ENCODE results near the gene INTS14. TPM values are rescaled to one million over a fixed set of nuclear protein-coding genes. Genes with fewer than 3 reads are reported as not detected.
"Not testable (repeated sequence)": the region's sequence is repeated elsewhere in the genome, so short reads cannot be mapped to it uniquely, and the experiment has no call there.

Gene INTS14
- polyA plus RNA-seq, 1 donor: 58.6 TPM

DNA sequence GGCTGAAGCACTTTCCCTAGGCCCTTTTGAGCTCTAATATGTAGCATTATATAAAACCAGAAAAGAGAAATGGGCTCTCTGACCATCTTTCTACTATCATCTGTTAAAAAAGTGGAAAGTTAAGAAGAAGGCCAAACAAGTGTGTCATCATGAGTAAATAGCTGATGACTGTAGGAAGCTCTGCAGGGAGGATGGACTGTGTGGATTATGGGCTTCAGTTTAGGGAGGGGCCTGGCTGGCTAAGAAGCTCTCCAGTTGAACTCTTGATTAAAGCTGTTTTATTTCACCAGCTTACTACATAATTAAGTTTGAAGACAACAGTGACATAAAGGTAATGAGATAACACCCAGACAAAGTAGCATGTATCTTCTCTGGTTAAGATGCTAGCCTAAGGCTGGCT lies 30.6 kb downstream of the INTS14 start:
- no peak for DNase-seq

DNA sequence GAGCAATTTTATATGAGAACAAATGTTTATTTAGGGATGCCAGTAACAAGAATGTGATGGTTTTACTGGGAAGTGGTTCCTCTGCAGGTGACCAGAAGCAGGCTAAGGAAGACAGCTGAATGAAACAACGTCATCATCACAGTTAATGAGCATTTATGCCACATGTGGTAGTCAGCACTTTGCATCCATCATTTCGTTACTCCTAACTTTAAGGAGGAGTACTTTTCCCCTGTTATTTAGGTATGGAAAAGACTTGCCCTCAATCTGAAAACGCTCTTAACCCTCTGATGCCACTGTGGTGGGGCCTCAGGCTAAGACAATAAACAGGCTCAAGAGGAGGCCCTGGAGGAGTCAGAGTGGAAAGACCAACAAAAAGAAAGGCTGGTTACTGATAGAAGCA lies 31.2 kb downstream of the INTS14 start:
- DNase-seq: no peak

DNA sequence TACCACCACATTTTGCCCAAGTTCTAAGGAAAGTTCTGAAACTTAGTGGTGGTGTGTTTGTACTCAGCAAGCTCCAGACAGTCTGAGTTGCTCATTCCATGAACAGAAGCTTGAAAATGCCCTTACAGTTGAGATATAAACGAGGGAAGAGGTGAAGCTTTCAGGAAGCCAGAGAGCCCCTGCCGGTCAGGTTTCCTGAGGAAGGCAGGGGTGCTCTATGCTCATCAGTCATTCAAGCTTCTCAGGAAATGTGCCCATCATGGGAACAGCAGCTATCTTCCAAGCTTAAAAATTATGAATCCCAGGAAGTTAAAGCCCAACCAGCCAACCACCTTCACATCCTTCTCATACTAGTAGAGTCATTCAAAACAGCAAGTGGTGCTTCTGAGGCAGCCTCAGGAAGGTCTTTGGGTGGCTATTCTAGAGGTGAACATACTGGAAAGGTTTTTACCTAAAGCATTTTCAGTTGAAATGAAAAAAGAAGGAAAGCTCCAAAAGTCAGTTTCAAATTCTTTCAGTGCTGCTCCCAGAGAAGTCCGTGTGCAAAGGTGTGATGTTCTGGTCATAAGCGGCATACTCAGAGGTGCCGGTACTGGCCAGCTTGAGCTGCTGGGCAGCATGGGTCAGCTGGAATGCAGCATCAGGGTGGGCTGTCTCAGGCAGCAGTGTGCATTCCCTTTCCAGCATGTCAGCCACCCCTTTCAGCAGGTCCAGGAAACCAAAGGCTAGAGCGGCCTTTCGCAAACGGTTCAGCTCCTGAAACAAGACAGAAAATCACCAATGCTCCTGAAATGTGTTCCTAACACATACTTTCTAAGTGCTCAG lies 31.8 kb downstream of the INTS14 start:
- no peak for DNase-seq

DNA sequence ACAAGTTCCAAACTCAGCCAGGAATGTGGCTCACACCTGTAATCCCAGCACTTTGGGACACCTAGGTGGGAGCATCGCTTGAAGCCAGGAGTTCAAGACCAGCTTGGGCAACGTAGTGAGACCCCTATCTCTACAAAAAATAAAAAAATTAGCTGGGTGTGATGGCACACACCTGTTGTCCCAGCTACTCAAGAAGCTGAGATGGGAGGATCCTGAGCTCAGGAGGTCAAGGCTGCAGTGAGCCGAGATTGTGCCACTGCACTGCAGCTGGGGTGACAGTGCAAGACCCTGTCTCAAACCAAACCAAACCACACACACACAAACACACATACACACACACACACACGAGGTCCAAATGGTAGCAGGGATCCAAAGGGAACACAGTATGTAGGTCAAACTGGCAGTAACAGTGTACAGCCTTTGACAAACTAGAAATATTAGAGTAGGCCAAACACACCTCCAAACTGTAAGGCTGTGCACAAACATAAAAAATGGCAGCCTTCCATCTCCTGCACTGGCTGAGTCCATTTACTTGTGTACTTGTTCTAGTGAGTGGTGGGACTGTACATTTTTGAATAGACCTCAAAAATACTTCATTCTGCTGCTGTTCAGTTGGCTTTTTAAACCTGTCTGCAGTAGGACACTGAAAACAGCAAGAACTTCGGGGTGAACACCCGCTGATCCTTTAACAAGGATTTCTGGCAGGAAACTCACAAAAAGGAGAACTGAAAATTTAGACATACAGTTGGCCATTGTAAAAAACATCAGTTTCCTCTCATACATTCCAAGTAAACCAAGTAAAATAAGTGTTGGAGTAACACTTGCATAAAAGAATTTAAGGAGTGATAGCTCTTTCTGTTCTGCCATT lies 33.6 kb downstream of the INTS14 start:
- no peak for DNase-seq

DNA sequence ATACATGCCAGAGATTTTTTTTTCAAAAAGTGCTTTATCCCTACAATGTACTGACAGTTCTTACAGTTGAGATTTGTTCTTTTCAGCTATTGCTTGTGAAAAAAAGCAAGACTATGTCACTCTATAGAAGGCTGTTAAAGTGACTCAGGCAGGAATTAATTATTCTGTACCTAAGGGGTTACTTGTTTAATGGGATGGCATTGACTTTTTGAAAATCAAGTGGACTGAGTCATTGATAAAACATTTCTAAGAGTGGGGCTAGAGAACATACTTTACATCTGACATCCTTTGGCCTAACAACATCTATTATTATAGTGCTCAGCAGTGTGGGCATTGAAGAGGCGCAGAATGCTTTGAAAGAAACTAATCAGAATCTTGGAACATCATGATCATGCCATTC lies 34.3 kb downstream of the INTS14 start:
- DNase-seq: no peak

DNA sequence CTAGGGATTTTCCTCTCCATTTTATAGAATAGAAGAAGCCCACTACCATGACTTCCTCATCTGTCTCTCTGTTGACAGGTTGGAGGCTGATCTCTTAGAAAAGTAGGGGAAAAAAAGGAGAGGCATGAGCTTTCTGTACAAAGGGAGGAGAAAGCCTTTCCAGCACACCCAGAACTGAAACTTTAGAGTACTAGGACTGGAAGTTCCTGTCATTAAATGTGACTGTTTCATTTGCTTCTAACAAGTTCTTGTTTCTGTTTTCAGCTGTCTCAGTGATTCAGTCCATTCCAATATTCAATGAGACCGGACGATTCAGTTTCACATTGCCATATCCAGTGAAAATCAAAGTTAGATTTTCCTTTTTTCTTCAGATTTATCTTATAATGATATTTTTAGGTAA lies 39.0 kb downstream of the INTS14 start:
- no peak for DNase-seq

DNA sequence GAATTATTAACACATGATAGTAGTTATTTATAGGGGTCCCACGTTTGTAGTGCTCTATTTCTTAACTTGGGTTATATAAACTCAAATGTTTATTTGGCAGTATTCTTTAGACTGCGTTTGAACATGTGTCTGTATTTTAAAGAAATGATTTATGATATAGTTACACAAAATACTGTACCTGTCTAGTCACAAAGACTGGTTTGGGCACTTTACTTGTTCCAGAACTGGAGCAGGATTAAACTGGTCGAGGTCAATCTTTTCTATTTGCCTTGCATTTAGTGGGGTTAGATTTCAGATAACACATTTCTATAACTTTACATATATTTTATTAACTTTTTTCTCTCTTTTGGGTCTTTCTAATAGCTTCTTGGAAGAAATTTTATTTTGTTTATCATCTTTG lies 41.2 kb downstream of the INTS14 start:
- DNase-seq: no peak

DNA sequence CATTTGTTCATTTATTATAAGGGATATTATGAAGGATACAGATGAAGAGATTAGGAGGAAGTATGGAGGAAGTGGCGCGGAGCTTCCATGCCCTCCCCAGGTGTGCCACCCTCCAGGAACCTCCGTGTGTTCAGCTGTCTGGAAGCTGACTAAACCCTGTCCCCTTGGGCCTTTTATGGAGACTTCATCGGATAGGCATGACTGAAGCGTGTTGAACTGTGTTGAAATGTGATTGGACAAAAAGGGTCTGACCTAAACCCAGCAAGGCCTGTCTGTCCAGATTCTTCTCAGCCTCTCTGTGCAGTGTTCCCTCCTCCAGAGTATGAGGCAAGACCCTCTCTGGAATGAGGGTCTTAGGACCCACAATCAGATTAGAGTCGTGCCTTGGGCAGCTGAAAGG lies 49.0 kb downstream of the INTS14 start:
- peak; percentile 27 for DNase-seq

DNA sequence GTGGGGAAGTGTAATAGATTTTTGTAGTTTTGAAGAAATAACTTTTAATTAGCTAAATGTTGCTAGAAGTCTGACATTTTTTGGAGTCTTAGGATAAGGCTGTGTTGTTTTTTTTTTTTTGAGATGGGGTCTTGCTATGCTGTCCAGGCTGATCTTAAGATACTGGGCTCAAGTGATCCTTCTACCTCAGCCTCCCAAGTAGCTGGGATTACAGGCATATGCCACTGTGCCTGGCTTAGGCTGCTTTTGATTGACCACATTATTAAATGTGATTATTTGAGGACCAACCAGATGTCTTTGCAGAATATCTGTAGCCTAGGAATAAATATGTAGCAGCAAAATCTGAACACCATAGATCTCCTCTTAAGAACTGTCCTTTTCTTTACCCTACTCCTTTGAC lies 51.0 kb downstream of the INTS14 start:
- DNase-seq: no peak

DNA sequence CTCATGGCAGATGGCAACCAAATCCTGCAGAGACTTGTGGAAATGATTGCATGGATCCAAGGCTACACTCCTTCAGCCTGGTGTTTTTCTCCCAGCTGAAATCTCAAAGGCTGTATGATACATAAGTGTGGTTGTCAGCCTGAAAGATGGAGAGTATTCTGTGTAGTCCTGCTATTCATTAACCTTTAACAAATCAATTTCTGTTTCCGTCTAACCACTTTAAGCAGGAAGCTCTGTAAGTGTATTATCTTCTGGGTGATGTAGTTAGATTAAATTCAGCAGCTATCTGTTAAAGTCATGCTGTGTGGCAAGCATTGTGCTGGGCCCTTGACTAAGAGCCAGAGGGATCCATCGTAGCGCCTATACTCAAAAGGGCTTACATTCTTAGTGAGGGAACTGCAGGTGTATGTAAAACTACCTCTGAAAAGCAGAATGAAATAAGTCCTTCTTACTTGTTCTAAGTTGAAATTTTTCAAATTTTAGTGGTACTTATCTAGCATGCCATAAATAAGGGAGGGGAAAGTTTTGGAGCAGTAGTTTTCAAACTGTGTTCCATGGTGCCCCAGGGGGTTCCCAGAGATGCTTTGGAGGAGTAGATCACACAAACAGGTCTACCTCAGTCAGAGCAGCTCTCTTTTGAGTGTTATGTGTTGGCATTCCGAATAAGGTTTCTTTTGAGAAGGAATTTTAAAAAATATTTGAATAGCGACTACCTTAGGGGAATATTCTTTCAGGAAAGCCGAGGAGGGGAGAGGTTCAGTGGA lies 51.8 kb downstream of the INTS14 start:
- DNase-seq: no peak

DNA sequence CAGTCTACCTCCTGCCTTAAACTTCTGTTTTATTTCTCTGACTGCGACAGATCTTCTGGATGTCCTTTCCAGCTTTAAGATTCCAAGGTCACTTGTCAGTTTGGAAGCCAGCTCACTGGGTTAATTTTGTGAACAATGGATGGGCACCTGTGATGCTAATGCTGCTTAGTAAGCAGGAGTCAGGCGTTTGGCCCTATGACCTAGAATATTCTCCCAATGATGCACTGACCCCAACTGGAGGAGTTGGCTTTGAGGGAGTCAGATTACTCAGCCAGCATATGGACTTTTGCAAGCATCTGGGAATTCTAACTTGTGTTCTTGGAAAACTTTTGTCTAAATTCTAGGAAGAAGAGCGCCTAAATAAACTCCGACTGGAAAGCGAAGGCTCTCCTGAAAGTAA lies 52.6 kb downstream of the INTS14 start:
- DNase-seq: no peak

DNA sequence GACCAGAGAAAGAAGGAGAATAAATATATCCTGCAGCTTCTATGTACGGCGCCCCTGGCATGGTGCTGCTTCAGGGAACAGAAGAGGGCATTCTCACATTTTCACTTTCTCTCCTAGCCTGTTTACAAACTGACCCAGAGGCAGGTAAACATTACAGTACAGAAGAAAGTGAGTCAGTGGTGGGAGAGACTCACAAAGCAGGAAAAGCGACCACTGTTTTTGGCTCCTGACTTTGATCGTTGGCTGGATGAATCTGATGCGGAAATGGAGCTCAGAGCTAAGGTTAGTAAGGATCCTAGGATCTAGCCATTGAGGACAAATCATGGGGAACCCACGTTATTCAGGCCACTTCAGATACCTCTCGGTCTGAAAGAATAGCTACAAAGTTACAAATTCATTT lies 54.3 kb downstream of the INTS14 start:
- DNase-seq: no peak

DNA sequence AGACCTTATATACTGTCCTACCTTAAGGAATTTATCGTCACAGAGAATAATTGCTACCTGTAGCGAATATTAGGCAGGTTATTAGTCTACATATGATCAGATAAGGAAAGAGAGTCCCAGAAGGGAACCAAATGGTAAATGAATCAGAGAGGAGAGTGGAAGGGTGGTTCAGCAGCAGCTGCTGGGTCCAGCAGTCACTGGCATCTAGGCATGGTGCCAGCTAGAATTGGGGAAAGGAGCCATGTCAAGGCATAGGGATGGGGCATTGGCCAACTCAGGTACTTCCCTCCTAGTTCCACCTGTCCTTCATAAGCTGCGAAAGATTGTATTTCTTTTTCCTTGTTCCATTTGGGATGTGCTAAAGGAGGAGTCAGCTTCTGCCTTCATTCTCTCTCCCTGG lies 57.2 kb downstream of the INTS14 start:
- no peak for DNase-seq

DNA sequence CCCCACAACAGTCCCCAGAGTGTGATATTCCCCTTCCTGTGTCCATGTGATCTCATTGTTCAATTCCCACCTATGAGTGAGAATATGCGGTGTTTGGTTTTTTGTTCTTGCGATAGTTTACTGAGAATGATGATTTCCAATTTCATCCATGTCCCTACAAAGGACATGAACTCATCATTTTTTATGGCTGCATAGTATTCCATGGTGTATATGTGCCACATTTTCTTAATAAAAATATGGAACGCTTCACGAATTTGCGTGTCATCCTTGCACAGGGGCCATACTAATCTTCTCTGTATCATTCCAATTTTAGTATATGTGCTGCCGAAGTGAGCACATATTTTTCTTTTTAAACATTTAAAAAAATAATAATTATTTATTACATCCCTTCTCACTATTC lies 58.1 kb downstream of the INTS14 start:
- DNase-seq: not testable (repeated sequence)

DNA sequence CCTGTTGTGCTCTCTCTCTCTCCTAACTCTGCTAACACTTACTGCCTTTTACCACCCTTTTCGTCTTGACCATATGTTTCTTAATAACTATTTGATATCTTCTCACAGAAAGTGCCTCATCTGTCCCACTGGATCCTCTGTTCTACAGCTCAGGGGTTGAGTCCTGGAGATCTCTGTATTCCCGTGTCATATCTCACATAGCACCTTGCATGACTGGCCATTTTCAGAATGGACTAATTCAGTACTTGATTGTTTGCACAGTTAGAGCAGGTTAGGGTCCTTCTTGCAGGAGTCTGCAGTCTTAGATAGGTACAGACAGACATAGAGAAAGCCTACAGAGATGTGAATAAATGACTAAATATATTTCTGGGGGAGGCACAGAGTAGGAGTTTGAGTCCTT lies 59.7 kb downstream of the INTS14 start:
- no peak for DNase-seq

DNA sequence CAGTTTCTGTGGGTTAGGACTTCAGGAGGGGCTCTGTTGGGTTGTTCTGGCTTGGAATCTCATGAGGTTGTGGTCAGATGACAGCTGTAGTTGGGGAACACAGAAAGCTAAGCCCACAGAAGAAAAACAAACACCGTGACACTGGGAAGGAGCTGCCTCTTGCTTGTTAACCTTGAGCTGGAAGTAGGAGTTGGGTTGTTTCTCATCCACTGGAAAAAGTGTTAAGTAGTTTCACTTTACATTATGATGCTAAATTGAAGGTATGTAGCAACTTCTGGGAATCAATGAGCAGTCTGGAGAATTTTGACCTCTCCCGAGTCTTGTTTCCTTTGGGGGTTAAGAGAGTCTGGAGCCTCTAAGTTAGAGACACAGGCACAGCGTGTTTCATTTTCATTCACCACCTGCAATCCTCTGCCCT lies 60.2 kb downstream of the INTS14 start:
- no peak for DNase-seq

DNA sequence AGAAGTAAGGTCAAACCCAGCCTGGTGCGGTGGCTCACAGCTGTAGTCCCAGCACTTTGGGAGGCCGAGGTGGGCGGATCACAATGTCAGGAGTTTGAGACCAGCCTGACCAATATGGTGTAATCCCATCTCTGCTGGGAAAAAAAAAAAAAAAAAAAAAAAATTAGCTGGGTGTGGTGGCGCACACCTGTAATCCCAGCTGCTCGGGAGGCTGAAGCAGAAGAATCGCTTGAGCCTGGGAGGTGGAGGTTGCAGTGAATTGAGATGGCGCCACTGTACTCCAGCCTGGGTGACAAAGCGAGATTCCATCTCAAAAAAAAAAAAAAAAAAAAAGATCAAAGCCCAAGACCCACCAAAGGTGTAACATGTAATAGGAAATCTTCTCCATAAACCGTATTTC lies 61.6 kb downstream of the INTS14 start:
- not testable (repeated sequence) for DNase-seq

DNA sequence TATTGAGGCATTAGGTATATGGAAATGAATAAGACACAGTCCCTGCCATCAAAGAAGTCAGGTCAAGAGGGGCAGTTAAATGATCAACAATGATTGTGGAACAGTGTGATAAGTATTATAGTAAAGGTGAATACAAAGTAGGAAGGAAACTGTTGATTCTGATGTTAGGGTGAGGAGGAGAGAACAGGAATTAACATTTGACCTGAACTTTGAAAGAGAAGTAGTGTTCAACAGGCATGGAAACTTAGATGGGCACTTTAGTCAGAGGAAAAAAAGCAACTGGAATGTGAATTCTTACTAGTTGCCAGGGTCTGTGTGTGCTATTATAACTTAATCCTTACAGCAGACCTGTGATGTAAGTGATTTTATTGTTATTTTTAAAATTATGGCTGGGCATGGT lies 63.1 kb downstream of the INTS14 start:
- no peak for DNase-seq

DNA sequence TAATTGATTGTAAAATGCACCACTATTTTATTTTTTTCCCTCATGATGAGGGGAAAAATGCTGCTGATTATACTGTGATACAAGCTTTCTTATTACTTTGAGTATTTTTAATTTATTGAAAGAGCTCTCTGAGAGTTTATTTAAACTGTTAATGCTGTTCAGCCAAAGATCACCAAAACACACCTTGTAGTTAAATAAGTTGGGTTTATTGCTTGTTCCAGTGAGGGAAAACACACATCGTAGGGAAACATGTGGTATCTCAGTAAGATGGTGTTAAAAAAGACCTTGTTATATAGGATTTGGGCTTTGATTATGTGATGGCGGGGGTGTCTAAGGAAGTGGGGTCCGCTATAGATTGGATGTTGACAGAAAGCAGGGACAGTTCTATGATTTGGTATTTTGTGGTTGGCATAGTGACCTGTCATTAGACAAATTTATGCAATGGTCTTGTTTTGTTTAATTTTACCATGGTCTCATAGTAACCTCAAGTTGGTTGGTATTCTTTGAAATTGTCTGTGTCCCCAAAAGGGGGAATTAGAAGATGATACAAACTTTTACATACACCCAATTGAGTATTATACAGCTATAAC lies 69.6 kb downstream of the INTS14 start:
- DNase-seq: no peak

DNA sequence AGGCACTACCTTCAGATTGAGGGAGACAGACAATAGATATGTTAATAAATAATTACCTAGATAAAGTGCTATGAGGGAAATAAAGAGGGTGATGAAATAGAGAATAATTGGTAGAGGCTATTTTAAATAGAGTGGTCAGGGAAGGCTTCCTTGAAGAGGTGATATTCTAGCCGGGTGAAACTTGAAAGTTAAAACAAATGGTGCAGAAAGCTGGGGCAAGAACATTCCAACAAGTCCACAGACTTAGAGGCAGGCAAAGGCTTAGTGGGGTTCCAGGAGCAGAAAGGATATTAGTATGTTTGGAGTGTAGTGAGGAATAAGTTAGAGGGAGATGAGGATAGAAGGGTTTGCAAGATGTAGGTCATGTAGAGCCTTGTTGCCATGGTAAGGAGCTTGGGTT lies 70.6 kb downstream of the INTS14 start:
- no peak for DNase-seq

DNA sequence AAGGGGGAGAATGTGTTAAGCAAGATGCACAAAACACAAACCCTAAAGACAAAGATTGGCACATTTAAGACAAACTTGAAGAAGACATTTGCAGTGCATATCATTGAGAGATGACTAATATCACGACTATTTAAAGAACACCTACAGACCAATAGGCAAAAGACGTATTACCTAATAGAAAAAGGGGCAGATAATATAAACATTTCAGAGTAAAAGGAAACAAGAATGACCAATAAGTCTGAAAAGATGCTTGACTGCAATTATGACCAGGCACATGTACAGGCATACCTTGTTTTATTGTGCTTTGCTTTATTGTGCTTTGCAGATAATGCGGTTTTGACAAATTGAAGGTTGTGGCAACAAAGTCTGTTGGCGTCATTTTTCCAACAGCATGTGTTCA lies 75.7 kb downstream of the INTS14 start:
- DNase-seq: no peak

DNA sequence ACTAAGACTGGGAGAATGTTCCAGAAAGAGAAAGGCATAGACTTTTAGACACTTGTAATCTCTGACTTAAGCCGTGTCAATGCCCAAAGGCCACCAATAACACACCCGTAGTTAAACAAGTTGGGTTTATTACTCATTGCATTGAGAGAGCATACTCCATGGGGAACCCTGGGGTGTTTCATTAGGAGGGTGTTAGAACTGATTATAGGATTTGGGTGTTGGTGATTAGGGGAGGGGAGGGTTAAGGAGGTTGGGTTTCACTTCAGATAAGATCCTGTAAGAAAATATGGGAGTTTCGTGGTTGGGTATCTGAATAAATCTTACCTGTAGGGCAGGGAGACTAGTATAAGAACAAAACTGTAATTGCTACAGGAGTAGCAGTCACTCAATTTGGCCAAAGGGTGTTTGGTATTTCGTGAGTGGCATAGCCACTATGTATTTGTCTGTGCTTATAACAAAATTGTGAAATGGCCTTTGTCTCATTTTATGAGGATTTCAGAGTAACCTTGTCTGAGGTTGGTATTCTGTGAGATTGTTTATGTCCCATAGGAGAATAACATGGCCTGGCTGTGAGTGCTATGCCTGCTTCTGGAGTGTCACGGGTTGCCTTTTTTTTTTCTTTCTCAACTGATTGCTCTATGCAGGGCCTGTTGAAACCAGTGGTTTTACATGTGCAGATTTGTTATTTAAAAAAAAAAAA lies 77.7 kb downstream of the INTS14 start:
- no peak for DNase-seq

Measured in left kidney (tissue), 2 donors.